HG03060 (cell line): Measurements from ENCODE around the gene ATF6B.
"Not testable (repeated sequence)": the region's sequence is repeated elsewhere in the genome, so short reads cannot be mapped to it uniquely, and the experiment has no call there.

Experiments used
- ATAC-seq: cut with Tn5 transposase; IDR thresholded peaks from one replicate; pipeline ENCODE4 v1.9.1; 2021; ENCODE audit warnings: low read depth, moderate number of reproducible peaks; ENCODE audit not compliant: unreplicated experiment

Gene ATF6B

GRCh38 chr6:32109114-32109764 is 18.8 kb downstream of the ATF6B start, which contains the start of gene TNXB:
TSS of gene TNXB (minus strand) at chr6:32109338. CDS start at chr6:32098198, 11,140 bp downstream.
- ATAC-seq = no peak

DNA sequence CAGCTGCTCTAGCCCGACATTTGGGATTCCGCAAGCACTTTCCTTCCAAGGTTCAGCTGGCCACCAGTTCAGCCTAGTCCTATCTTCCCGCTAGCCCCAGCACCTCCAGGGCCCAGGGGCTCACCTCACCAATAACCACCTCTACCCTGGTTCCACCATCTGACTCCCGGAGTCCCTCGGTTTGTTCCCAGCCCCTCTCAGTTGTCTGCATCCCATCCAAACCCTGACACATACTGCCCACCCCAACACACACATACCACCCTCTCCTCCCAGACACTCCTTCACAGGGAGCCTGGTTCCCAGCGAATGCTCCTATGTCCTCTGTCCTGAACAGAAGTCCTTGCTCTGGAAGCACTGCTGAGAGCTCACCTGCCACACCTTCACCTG is 19.3 kb downstream of the ATF6B start:
- ATAC-seq = no peak

- ATAC-seq = no peak
Measured at GRCh38 chr6:32108094-32108627, 19.9 kb downstream of the ATF6B start.

DNA sequence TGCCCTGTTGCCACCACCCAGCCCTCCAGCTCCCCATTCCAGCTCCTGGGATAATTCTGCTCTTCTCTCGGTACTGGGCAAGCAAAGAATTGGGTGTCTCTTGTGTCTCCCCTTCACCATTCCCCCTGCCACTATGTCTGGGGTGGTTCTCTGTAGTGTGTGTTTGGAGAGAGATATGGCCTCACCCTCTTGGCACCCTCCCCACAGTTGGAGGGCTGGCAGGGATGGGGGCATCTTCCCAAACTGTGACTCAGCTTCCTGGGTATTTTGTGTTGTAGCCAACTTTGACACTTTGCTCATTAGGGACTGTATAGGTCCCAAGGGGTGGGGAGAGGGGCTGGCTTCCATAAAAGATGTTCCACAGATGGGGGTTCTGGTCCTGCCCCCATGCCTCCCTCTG is 20.6 kb downstream of the ATF6B start:
- no peak for ATAC-seq

GRCh38 chr6:32105433-32105832 is 22.6 kb downstream of the ATF6B start:
- ATAC-seq = no peak

- no peak for ATAC-seq
Measured at GRCh38 chr6:32102255-32102654, 25.8 kb downstream of the ATF6B start.

DNA sequence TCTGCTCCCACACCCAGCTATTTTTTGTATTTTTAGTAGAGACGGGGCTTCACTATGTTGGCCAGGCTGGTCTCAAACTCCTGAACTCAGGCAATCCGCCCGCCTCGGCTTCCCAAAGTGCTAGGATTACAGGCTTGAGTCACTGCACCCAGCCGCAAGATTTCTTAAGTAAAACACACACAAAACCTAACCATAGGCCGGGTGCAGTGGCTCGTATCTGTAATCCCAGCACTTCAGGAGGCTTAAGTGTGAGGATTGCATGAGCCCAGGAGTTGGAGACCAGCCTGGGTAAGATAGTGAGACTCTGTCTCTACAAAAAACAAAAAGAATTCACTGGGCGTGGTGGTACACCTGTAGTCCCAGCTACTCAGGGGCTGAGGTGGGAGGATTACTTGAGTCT is 27.8 kb downstream of the ATF6B start:
- not testable (repeated sequence) for ATAC-seq

DNA sequence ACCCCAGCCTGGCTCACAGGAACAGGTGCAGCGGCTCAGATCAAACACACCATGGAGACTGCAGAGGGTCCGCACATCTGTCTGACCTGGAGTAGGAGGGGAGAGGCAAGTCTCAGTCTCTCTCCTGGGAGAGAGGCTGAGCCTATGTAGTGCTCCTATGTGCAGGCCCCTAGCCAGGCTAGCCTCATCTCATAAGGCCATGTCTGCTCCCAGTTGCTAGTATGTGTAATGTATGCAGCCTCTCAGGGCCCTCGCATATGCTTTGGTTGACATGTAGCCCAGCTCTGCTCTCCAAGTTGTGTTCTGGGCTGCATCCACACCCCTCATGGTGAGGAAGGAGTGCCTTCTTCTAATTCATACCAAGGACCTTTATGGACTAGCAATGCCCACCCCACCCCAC is 30.7 kb downstream of the ATF6B start:
- no peak for ATAC-seq

- ATAC-seq = no peak
Measured at GRCh38 chr6:32096394-32097258, 31.4 kb downstream of the ATF6B start.

DNA sequence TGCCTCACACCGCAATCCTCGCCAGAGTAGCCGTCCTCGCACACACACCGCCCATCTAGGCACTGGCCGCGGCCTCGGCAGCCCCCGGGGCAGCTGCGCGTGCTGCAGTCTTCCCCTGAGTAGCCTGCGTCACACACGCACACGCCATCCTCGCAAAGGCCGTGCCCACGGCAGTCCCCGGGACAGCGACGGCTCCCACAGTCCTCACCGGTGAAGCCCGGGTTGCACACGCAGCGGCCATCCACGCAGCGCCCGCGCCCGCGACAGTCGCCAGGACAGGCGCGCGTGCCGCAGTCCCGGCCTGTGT is 32.0 kb downstream of the ATF6B start:
- ATAC-seq = no peak

DNA sequence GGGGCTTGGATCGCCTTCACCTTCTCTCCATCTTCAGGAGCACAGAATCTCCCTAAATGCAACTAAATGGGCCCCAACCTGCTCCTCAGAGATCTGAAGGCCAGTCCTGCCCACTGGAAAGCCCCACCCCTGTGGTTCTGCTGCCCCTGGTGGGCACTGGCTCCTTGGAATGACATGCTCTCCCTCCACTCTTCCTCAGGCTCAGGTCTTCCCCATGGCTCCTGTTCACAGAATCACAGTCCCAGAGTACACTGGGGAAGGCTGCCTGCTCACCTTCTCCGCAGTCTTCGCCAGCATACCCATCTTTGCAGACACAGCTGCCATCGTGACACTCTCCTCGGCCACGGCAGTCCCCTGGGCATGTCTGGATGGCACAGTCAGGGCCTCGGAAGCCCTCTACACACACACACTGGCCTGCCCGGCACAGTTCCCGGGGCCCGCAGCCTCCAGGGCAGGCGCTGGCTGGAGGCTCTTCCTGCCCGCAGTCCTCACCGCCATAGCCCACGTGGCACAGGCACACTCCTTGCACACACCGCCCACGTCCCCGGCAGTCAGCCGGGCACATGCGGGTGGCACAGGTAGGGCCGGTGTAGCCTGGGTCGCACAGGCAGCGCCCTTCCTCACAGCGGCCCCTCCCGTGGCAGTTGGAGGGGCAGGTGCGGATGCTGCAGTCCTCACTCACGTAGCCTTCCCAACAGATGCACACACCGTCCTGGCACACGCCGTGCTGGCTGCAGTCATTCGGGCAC is 32.5 kb downstream of the ATF6B start:
- ATAC-seq = no peak

DNA sequence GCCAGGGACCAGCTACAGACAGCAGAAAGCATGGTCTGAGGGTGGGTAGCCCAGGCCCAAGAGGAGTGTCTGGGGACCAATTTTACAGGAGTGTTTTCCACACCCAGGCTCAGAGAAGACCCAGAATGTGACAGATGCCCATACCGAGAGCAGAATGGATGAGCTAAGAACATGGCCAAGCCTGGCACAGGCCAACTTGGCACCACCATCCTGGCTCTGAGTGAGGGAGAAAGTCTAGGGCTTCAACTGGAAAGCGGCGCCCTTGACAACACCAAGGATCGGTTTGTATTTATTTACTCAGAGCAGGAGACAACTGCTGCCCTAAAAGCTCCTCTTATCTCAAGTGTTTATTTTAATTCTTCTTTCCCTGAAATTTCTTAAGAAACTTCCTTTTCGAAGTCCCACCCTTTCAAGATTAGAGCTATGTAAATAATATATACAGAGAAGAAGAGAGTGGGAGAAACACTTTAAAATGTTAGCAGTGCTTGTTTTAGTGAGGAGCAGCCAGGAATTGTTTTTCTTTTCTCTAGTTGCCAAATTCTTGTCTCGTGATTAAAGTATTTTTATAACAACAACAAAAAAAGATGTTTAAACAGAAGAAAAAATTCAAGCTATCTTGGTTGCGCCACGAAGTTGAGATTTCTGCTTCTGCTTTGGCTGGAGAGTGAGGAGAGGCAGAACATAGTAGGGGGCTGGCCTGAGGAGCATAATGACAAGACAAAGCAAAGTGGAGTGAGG is 35.1 kb downstream of the ATF6B start:
- ATAC-seq = no peak

- ATAC-seq = no peak
Measured at GRCh38 chr6:32089082-32089828, 38.8 kb downstream of the ATF6B start.

- ATAC-seq = no peak
Measured at GRCh38 chr6:32088487-32089049, 39.5 kb downstream of the ATF6B start.

DNA sequence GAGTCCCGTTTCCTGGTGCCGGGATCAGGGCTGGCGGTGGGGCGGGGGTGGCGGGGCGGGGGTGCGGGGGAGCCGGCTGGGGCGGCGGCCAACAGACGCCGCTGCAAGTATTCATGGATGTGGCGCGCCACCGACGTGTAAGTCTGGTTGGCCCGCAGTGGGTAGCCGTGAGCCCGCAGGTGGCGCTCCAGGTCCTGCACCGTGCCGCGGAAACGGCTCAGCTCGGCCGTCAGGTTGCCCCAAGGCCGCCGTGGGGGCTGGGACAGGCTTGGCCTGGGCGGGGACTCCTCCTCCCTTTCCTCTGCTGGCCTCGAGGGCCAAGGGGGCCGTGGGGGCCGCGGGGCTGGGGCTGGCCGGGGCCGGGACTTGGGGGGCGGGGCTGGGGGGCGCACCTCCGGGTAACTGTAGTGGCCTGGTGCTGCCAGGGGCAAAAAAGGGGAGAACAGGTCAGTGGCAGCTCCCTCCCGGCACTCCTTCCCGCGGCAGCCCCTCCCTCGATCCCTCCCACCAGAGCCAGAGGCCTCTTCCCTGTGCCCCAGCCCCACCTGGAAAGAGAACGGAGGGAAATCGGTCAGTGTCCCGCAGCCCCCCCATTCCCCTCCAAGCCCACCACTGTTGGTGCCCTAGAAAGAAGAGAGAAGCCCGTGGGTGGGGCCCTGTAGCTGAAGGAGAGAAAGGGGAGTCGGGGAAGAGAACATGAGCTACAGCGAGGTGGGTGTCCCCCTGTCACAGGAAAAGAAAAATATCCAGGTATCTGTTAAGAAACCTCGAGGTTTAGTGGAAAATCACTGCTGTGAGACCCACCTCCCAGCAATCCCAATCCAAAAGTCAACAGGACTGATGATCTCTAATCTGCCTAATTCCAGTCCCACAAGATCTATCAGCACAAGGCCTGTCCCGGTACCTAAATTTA is 40.2 kb downstream of the ATF6B start:
- ATAC-seq = no peak

GRCh38 chr6:32086661-32087573 is 41.1 kb downstream of the ATF6B start:
- no peak for ATAC-seq

- no peak for ATAC-seq
Measured at GRCh38 chr6:32085759-32086459, 42.1 kb downstream of the ATF6B start.
